Stimulated activated naive CD4-positive, alpha-beta T cell (primary cell): ENCODE measurements around the gene RAPGEF3.

Experiments
- DNase-seq, 6 experiments: peaks; one replicate each; lab custom pipeline; 2025; lab: John Stamatoyannopoulos, UW

Gene RAPGEF3

DNA sequence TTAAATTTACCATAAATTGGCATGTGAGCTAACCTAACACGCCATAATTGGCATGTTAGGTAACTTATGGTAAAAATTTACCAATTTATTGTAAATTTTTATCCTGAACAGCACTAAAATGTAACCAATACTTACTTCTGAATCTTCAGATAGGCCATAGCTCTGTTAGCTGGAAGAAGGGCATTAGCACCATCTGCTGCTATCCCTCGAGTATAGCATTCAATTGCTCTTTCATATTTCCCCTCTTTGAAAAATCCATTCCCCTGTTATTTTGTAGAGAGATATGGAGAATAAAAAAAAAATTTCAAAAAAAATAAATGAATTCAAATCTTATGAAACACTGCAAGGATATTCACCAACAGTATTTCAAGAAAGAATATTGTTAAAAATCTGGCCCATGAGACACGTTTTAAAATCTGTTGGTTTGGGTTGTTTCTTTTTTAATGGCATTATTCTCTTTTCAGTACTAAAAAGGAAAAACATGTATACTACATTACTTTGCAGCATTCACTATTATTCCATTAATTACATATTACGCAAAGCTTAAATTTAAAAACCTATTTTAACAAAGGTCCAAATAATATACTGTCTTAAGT is 71.9 kb downstream of the RAPGEF3 start:
- peak in 5 of 6 experiments; percentile 15 to 47 (median 16) for DNase-seq
